Activated T-cell treated with anti-CD3 and anti-CD28 coated beads, Interleukin-2, amount 50 U/mL, for 48 hours (primary cell): ENCODE results near the gene MTUS2.

Experiments
- DNase-seq, 2 experiments: peaks; one replicate each; pipeline ENCODE4 v3.0.0-alpha.2; 2020

Gene MTUS2

DNA sequence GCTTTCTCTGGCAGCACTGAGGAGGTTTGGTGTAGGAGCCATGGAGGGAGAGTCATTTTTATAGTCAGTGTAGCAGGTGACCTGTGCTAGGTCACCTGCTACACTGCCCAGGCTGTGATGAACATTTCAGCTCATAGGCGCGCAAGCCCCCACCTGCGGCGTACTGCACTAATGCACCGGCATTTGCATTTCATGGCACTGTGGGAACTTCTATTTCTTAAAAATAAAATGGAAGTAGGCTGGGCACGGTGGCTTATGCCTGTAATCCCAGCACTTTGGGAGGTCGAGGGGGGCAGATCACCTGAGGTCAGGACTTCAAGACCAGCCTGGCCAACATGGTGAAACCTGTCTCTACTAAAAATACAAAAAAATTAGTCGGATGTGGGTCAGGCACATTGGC lies 674.4 kb downstream of the MTUS2 start:
- no peak for DNase-seq

GRCh38 chr13:29496241-29496712 lies 676.1 kb downstream of the MTUS2 start:
- no peak for DNase-seq

- no peak for DNase-seq
Observed at GRCh38 chr13:29497137-29497654, 677.1 kb downstream of the MTUS2 start.

GRCh38 chr13:29498426-29499040 lies 678.4 kb downstream of the MTUS2 start:
- no peak for DNase-seq

- DNase-seq = no peak
Observed at GRCh38 chr13:29499506-29500165, 679.5 kb downstream of the MTUS2 start.

- no peak for DNase-seq
Observed at GRCh38 chr13:29500386-29500785, 680.2 kb downstream of the MTUS2 start.

- DNase-seq = no peak
Observed at GRCh38 chr13:29501674-29502073, 681.5 kb downstream of the MTUS2 start.

GRCh38 chr13:29502391-29503008 lies 682.4 kb downstream of the MTUS2 start:
- no peak for DNase-seq

DNA sequence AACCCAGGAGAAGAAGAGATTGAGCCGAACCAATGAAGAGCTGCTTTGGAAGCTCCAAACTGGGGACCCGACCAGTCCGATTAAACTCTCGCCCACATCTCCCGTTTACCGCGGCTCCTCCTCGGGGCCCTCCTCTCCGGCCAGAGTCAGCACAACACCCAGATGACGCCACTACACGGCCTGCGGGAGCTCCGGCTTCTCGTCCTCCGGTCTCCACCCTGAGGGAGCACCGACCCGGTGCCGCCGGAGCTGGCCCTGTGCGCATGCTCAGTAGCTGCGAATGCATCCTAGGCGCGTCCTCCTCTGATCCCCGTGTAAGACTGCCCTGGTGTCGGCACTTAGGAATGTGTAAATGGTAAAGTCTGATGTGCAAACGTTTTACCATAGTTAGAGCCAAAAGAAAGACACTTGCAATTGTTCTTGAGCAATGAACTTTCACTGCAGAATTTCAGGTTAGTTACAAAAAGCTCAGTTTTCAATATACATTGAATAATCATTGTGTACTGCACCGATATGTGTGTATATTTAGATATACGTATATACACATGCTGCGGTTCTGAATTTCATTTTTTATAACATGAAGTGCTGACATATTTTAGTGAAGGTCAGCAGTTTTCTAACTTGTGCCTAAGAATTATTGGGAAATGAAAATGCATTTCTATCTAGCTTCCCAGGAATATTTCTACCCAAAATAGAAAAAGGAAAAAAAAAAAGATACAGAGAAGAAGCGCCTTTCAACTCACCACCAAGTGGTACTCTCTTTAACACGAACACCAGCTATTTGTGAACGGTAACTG lies 683.1 kb downstream of the MTUS2 start:
- DNase-seq = peak in 1 of 2 experiments; percentile 48

DNA sequence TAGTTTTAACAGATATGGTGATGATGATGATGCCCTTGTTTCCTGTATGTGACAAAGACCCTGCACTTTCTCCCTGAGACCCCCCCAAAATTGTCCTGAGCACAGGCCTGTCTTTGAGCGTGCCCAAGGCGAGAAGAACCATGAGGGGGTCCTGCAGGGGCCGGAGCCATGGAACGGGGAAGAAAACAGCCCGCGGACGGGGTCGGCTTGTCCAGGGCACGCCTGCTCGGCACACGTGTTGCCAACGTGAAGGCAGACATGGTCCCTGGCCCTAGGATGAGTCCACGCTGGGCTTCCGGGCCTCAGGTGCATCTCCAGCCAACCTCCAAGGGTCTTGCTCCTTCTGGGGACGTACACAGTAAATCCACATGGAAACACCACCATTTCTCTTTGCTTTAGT lies 684.6 kb downstream of the MTUS2 start:
- no peak for DNase-seq

DNA sequence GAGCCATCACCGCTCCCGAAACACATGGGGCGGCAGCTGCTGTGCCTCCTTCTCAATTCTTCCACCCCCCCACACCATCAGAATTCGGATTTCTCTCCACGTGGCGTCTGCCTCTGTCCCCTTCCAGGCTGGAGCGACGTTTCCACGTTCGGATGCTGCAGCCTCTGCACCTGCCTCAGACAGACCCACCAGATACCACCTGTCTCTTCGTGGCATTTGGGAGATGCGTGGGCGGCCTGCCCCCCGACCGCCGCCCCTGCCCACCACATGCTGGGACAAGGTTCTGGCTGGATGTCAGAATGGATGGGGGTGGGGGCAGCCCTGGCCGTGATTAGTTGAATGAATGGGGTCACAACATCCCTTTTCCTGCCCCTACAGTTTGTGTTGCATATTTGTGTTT lies 685.4 kb downstream of the MTUS2 start:
- no peak for DNase-seq

DNA sequence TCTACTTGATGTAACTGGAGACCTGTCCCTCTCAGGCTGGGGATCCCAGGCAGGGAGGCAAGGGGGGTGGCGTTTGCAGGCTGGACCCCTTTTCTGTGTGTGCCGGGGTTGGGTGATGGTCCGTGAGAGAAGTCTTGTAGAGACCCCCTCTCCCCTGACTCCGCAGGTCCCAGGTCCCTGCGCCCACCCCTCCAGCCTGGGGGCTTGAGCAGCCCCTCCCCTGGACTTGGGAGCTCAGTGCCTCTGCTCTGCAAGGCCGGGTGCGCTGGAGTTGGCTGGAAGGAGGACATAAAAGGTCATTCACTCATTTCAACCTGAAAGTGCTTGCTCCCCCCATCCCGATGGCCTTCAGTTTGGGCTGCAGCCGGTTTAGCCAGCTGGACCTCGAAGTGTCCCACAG lies 685.8 kb downstream of the MTUS2 start:
- no peak for DNase-seq

GRCh38 chr13:29507356-29507755 lies 687.2 kb downstream of the MTUS2 start:
- DNase-seq = no peak

- peak; percentile 82 to 83 for DNase-seq
Observed at GRCh38 chr13:29508130-29508875, 688.2 kb downstream of the MTUS2 start.

- DNase-seq = no peak
Observed at GRCh38 chr13:29508876-29509252, 688.7 kb downstream of the MTUS2 start.

- no peak for DNase-seq
Observed at GRCh38 chr13:29509999-29510589, 690.0 kb downstream of the MTUS2 start.

DNA sequence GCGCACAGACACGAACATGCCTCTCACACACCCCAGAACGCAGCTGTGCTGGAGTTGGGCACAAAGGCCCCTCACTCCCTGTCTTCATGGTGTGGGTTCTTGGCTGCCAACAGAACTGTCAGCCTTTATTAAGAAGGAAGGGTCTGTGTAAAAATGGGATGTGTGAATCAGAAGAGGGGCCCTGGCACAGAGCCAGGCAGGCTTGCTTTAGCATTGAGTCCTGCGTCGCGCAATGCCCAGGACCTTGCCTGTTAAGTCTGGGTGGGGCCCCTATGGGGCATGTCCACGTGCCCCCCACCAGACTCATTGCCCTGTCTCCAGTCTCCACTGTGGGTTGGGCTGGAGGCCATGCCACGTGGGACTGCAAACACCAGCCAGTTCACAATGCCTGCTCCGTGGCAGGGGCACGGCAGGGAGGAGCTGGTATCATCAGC lies 690.5 kb downstream of the MTUS2 start:
- no peak for DNase-seq

- DNase-seq = no peak
Observed at GRCh38 chr13:29511106-29511796, 691.1 kb downstream of the MTUS2 start.

- DNase-seq = no peak
Observed at GRCh38 chr13:29511980-29512379, 691.8 kb downstream of the MTUS2 start.

DNA sequence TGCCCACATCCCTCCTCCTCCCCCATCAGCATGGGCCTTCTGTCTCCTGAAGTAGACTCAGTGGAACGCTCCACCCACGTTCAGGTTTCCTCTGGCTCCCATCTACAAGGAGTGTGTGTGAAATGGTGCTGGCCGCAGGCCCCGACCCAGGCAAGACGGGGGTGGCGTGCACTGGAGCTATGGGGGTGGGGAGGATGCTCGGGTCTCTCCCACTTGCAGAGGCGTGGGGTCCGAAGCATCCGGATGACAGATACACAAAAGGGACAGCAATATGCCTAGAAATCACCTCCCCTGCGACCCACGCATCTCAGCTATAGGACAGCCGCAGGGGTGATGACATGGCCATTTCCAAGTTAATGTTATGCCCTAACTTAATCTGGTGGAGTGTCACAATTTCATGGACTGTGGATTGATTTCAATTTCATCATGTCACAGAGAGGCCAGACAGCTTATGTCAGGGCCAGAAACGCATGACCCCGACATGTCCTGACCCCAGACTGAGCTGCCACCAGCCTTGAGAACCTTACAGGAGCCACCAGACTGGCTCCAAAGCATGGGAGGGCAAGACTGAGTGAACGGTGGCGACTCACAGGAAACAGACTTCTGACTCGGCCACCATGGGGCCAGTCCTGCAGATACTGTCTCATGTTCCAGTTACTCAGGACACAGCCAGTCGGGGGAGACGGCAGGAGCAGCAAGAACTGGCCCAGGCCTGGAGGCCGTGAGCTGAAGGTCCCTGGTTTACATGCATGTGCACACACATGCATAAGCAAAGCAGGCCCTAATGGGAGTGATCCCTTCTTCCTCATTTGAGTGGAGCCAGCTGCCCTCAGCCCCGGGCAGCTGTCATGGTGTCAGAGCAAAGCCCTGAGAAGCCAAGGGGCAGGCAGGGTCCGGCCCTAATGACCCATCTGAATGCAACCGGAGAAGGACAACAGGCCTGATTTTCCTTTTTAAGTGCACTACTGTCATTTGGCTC lies 693.2 kb downstream of the MTUS2 start:
- no peak for DNase-seq
